Bronchial epithelial cell (primary cell): ENCODE data around the gene FAM222A. TPM values are rescaled to one million over a fixed set of nuclear protein-coding genes. Genes with fewer than 3 reads are reported as not detected.

Experiments used
- DNase-seq: peaks from one replicate; pipeline ENCODE4 v3.0.0-alpha.2; 2010; ENCODE audit warnings: low read depth
- FAIRE-seq: peaks from 2 replicates; lab custom pipeline; 2011; peaks lifted over from hg19 to GRCh38; lab: Jason Lieb, UNC
- H3K27me3 ChIP-seq: 2 replicates; pipeline ENCODE4 v1.5.1; 2011; ENCODE audit warnings: low read length; ENCODE audit not compliant: control insufficient read depth, insufficient read depth
- H3K36me3 ChIP-seq: 2 replicates; pipeline ENCODE4 v1.5.1; 2011; ENCODE audit warnings: low read length; ENCODE audit not compliant: control insufficient read depth, insufficient read depth
- H3K4me3 ChIP-seq: 2 replicates; pipeline ENCODE4 v1.5.1; 2011; ENCODE audit warnings: mild to moderate bottlenecking, low read depth, low read length, control low read depth
- CTCF ChIP-seq: IDR thresholded peaks from 2 replicates; pipeline ENCODE4 v1.5.1; 2011; ENCODE audit warnings: mild to moderate bottlenecking, moderate library complexity, low read length, control low read depth, inconsistent platforms; ENCODE audit not compliant: insufficient read depth, severe bottlenecking
- total RNA-seq: library from RNA; depleted of rRNA; stranded (reverse); fragments of >200 nt; gene quantifications from 2 replicates; pipeline ENCODE4 v1.2.1, GENCODE V29; 2014

FAM222A gene
- total RNA-seq, 1 donor from 2014 or later, result not detected

GRCh38 chr12:109768901-109769670 is 55.5 kb downstream of the FAM222A start:
- peaks cover 5% of the 10 kb centered on the region for H3K27me3 ChIP-seq
- no peak for TF ChIP-seq CTCF
- no peaks in the 10 kb centered on the region for H3K36me3 ChIP-seq
- H3K4me3 ChIP-seq, result no peak overlapping the region
- DNase-seq (no peak), FAIRE-seq (no peak)

GRCh38 chr12:109770104-109770860 is 56.7 kb downstream of the FAM222A start:
- Histone ChIP-seq H3K36me3 (no peaks in the 10 kb centered on the region), H3K27me3 (peaks cover 5% of the 10 kb centered on the region), H3K4me3 (no peak overlapping the region)
- DNase-seq, result no peak
- no peak for FAIRE-seq
- no peak for TF ChIP-seq CTCF

- TF ChIP-seq CTCF, result no peak
- Histone ChIP-seq H3K27me3 (peaks cover 5% of the 10 kb centered on the region), H3K4me3 (no peak overlapping the region), H3K36me3 (no peaks in the 10 kb centered on the region)
- no peak for DNase-seq
- no peak for FAIRE-seq
These were observed 57.4 kb downstream of the FAM222A start for GRCh38 chr12:109770861-109771670.

GRCh38 chr12:109771746-109772621 is 58.4 kb downstream of the FAM222A start:
- Histone ChIP-seq H3K27me3 (peaks cover 3% of the 10 kb centered on the region), H3K4me3 (no peak overlapping the region), H3K36me3 (no peaks in the 10 kb centered on the region)
- TF ChIP-seq CTCF, result no peak
- DNase-seq (no peak), FAIRE-seq (no peak)
